Stimulated activated CD4-positive, alpha-beta T cell treated with anti-CD3 and anti-CD28 coated beads, Interleukin-15, amount 100 ng/mL, for 24 hours (primary cell): ENCODE measurements around the gene SPATA12.
"Not testable (repeated sequence)": the region's sequence is repeated elsewhere in the genome, so short reads cannot be mapped to it uniquely, and the experiment has no call there.

Experiments
- DNase-seq: peaks from one replicate; pipeline ENCODE4 v3.0.0-alpha.2; 2020

The SPATA12 gene

DNA sequence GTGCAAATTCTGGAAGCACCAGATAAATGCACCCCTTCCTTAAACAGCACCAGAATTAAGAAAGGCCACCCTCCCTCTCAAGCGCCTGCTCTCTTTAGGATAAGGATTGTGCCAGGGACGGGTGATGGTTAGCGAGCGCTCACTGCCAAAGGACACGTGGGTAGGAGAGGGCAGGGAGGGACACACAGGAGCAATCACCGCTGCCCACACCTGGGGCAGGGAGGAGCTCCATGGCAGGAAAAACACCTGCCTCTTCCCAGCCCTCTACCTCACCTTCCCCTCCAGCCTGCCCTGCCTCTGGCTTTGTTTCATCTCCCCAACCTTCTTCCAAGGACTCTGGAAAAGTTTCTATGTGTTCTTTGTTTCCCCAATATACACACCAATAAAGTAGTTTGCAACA lies 7.3 kb upstream of the SPATA12 start:
- DNase-seq: no peak

DNA sequence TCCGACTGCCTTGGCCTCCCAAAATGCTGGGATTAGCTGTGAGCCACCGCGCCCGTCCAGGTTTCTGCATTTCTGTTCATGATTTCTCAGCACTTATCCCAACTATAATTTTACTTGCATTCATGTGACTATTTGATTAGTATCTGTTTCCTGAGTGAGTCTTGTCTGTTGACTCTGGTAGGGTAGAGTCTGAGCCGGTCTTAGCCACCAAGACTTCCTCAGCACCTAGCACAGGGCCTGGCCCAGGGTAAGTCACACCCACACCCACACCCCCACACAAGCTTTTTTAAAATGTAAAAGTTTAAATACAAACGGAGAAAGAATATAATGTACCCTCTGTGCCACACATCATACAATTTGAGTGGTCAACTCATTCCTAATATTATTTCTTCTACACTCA lies 3.1 kb upstream of the SPATA12 start:
- DNase-seq: no peak

DNA sequence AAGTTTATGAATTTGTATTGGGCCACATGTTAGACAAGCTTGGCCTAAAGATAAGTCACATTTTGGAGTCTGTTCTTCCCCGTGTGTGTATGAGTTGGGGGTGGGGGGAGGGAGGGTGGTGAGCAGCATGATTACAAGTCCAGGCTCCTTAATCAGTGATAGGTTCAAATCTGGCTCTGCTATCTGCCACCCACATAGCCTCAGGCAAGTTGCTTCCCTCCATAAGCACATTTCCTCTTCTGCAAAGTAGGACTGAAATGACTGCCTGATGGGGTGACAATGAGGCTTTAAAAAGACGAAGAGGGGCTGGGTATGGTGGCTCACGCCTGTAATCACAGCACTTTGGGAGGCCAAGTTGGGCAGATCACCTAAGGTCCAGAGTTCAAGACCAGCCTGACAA lies 1.1 kb upstream of the SPATA12 start:
- DNase-seq: no peak

DNA sequence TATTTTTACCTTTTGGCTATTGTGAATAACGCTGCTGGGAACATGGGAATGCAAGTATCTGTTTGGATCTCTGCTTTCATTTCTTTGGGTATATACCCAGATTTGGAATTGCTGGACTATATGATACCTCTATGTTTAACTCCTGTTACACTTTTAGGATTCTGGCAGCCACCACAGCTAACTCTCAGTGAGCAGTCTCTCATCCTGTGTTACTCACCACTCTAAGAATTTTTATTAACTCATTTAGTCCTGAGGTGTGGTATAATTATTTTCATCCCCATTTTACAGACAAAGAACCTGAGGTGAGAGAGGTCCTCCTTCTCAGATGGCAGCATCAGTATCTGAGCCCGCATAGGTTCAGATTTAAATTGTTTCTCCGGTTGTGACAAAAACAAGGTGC lies 1.1 kb downstream of the SPATA12 start:
- no peak for DNase-seq

DNA sequence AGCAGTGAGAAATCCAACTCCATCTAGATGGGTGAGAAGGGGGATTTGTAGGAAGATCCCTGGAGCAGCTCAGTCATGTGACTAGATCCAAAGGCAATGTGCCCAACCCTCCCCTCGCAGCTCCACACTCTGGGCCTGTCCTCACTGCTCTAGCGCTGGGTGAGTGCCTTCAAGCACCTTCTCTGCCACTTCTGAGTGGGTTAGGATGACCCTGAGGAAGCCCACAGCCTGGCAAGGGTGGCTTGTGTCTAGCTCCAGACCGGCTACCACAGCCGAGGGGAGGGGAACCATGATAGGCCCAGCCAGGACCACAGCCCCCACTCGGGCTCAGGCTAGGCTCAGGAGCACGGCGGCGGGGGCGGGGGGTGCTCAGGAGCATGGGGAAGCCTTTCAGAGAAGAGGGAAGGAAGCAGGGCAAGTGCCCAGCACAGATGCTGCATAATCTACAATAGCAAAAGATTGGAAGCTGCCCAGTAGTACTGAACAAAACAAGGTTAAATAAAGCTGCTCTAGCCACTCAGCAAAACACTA lies 1.7 kb downstream of the SPATA12 start:
- no peak for DNase-seq

DNA sequence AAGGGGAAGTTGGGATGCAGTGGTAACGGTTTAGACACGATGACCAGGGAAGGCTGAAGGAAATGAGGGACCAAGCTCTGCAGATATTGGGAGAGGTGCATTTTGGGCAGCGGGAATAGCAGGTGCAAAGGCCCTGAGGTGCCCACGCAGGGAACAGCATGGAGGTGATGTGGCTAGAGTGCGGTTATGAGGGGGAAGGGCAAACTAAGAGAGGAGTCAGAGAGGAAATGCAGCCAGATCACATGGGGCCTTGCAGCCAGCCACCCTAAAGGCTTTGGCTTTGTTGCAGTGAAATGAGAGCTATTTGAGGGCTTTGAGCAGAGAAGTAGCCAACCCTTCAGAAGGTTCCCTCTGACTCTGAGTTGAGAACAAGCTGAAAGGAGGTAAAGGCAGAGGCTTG lies 2.6 kb downstream of the SPATA12 start:
- DNase-seq: no peak

DNA sequence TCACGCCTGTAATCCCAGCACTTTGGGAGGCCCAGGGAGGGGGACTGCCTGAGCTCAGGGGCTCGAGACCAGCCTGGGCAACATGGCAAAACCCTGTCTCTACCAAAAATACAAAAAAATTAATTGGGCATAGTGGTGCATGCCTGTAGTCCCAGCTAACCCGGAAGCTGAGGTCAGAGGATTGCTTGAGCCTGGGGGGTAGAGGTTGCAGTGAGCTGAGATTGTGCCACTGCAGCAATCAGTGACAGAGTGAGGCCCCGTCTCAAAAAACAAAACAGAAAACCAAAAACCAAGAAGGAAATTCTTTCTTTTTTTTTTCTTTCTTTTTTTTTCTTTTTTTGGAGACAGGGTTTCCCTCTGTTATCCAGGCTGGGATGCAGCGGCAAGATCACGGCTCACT lies 3.5 kb downstream of the SPATA12 start:
- no peak for DNase-seq

DNA sequence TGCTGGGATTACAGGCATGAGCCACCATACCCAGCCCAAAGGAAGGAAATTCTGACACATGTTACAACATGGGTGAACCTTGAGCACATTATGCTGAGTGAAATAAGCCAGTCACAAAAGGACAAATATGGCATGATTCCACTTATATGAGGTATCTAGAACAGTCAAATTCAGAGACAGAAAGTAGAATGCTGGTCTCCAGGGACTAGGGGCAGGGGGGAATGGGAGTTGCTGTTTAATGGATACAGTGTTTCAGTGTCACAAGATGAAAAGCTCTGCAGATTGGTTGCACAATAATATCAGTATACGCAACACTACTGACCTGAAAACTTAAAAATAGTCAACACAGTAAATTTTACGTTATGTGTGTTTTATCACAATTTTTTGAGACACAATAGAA lies 4.1 kb downstream of the SPATA12 start:
- DNase-seq: no peak

DNA sequence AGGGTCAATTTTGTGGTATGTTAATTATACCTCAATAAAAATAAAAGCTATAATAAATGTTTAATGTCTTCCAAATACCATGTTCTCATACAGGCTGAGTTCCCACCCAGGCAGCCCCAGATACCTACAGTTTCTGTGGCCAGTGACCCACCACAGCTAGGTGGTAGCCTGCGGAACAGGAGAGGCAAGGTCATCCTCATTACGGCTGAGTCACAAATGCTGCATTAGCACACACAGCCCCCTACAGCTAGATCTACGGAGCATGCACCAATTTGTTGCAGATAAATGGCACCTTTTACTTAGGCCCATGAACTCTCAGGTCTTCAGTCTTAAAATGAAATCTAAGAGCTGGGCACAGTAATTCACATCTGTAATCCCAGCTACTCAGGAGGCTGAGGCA lies 5.1 kb downstream of the SPATA12 start:
- no peak for DNase-seq

DNA sequence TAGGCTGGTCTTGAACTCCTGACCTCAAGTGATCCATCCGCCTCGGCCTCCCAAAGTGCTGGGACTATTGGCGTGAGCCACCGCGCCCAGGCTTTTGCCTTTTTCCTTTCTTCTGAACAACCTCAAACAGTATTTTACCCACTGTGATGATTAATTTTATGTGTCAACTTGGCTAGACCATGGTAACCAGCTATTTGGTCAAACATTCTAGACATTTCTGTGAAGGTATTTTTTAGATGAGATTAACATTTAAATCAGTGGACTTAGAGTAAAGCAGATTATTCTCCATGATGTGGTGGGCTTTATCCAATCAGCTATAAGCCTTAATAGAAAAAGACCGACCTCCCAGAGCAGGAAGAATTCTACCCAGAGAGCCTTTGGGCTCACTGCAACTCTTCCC lies 6.0 kb downstream of the SPATA12 start:
- no peak for DNase-seq

DNA sequence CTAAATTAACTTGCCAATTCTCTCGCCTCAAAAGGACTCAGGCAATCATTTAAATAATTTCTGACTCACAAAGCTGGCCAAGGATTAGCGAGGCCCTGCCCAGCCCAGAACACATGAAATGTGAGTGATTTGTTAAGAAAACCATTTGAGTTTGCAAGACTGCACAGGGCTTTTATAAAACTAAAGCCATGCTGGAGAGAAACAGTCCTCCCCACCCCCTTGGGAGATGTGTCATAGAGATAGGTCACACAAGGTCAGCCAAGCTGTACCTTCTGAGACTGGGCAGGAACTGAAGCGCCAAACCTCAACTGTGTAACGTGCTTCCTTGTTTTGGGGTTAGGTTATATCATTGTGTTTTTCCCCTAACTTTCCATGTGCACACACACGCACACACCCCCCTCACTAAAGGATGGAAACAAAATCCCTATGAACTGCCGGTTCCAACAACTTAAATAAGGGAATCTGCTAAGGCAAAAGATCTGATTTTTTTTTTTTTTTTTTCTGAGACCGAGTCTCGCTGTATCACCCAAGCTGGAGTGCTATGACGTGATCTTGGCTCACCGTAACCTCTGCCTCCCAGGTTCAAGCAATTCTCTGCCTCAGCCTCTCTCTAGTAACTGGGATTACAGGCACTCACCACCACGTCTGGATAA lies 8.1 kb downstream of the SPATA12 start:
- DNase-seq: no peak

DNA sequence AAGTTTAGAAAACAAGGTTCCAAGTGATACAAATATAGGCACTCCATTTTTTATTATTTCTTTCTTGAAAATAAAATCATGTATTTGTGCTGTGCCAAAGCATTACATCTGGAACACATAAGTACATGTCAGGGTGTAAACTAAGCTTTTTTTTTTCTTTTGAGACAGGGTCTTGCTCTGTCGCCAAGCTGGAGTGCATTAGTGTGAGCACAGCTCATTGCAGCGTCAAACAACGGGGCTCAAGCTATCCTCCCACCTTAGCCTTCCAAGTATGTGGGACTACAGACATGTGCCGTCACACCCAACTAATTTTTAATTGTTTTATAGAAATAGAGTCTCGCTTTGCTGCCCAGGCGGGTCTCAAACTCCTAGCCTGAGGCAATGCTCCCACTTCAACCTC lies 9.0 kb downstream of the SPATA12 start:
- no peak for DNase-seq

DNA sequence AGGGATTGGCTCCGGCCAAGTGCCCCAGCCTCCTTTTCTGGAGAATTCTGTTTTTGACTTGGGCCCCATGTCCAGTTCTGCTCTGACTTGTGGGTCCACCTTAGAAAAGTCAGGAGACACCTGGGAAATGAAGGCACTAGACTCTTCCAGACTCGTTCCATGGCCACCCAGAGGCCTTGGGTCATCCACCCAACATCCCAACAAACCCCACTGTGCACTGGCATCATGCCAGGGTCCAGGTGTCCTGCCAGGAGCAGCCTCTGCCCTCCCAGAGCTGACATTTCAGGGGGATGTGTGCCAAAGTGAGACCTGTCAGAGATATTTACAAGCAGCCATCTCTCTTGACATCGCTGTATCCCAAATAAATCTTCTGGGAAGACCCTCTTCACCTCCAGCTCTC lies 13.2 kb downstream of the SPATA12 start:
- no peak for DNase-seq

DNA sequence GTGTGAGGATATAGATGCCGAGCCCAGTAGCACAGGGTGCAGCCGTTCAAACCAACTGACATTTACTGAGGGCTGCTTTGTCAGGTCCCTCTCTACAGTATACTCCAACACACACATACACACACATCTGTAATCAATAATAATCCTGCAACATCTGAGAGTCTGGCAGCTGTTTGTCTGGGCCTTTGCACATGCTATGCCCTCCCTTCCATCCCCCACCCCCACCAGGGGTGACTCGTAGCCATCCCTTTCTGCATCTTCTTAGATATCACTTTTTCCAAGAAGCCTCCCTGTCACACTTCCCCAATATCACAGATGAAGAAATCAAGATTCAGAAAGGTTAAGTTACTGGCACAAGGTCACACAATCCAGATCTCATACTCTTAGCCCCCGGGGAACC lies 13.7 kb downstream of the SPATA12 start:
- no peak for DNase-seq

DNA sequence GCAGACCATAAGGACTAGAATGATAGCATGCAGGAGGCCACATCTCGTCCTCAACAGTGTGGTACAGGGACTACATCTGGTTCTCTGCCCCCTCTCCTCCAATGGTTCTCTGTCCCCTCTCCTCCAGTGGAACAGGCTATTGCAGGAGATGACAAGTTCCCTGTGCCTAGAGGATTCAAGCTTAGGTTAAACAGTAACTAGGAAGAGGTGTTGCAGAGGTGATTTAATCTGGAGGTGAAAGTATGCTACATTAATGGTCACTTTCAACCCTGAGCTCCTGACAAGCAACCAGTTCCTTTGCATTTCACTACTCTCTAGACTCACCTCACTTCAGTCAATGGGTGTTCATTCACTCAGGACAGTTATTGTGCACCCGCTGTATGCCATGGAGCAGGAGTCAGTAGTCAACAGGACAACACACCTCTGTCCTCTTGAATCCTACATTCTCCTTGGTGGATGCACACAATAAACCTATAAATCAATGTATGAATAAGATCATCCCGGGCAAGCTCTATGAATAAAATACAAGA lies 16.0 kb downstream of the SPATA12 start:
- DNase-seq: no peak

DNA sequence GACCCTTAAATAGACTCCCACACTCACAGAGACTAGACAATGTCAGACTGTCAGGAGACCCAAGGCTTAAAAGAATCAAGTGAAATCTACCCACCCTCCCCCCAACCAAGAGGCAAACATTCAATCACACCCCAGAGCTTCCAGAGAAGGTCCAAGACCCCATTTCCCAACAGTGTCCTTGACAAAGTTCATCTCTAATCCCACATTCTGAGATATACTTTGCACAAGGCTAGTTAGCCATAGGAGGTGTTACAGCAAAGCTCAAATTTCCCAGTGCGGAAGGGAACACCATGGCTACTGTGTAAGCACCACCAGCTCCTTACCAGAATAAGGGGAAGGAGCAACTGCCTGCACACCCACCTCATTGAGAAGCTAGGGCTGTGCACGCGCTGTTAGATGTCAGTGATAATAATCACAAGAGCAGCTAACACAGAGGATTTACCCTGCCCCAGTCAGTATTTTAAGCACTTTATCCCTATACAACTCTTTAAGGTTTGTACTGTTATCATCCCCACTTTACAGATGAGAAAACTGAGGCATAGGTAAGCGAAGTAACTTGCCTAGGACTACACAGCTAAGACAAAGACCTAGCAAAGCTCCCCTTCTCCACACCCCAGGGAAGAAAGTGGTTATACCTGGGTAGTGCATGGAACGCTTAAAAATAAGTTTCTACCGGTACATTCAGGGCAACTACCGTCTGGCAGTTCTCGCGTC lies 17.3 kb downstream of the SPATA12 start:
- no peak for DNase-seq

DNA sequence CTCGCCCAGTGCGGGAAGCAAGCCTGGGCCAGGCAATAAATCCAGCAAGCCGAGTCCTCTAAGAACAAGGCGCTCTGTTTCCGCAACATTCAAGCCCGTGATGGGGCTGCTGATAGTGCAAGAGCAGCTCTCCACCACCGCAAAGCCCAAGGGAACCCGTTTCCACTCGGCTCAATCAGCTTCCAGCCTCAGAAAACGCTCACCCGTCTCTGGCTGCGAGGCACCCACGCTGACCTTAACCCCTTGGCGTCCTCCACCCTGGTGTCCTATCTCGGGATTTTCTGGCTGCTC lies 17.8 kb downstream of the SPATA12 start:
- DNase-seq: peak; percentile 36

DNA sequence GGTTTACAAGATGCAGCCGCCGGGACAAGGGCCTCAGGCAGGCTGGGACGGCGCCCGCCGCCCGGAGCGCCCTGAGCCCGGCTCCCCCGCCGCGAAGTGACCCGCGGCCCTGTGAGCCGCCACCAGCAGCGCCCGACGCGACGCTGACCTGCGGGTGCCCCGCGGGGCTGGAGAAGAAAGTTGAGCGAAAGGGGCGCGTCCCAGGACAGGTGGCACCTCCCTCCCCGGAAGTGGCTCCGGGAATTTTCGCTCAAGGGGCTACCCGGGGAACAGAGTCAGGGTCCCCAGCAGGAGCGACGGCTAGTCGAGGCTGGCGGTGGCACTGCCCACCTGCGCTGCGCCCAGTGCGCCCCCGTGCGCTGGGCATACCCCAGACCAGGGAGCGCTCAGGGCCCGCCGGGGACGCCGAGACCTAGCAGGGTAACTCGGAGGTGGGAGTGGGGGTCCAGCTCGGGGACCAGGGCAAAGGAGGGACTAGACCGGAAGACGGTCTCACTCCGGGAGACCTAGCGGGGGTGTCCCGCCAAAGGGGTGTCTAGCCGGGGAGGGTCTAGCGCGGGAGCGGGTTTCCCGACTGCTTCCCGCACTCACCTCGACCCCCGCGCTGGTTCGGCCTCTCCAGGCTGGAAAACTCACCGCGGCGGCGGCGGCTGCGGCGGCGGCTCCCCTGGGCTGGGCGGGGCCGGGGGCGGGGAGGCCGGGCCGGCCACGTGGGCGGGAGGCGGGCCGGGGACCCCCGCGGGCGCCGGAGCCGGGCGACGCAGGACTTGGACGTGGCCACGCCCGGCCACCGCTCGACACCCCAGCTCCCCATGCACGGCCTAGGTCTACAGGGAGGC lies 18.4 kb downstream of the SPATA12 start:
- peak; percentile 38 for DNase-seq

DNA sequence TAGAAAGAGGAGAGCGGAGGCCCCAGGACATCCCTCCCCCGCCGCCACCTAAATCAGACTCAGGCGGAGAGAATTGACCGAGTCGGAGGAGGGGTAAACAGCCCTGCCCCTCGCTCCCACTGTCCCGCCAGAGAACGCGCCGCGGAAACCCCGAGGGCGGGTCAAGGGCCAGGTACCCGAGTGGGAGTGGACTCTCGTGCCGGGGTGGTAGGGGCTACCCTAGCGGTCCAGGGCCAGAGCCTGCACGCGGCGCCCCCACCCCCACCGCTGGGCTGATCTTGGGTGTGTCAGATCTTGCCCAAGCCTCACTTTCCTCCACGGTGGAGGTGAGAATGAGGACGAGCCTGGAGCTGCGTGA lies 19.0 kb downstream of the SPATA12 start:
- DNase-seq: no peak

DNA sequence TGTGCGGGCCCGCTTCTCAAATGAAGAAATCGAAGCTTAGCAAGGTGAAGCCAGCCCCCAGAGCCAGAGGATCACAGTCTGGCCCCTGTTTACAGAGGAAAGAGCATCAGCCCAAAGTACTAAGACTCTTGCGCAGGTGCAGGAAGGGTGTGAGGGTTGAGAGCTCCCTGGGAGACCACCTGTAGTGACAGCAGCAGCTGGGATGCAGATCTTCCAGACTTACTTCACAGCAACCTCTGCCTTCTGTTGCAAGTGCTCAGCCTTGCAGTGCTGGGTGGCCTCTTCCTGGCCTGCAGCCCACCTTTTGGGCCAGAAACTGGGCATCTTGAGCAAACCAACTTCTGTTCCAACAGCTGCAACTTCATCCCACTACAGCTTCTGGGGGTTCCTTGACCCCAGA lies 19.7 kb downstream of the SPATA12 start:
- no peak for DNase-seq

DNA sequence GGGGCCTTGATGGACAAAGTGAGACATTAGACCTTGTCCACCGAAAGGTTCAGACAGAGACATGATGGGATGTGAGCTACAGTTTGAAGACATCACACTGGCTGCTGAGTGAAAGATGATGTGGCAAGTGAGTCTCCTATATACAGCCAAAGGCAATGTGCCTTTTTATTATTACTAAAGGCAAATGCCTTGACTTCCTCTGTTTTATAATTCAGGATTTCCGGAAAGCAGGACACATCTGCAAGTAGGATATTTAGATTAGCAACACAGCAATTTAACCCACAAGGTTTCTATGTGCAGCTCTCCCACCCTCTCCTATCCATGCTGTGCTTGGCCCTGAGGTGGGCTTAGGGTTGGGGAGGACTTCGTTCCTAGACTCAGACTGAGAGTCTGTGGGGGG lies 20.7 kb downstream of the SPATA12 start:
- DNase-seq: no peak

DNA sequence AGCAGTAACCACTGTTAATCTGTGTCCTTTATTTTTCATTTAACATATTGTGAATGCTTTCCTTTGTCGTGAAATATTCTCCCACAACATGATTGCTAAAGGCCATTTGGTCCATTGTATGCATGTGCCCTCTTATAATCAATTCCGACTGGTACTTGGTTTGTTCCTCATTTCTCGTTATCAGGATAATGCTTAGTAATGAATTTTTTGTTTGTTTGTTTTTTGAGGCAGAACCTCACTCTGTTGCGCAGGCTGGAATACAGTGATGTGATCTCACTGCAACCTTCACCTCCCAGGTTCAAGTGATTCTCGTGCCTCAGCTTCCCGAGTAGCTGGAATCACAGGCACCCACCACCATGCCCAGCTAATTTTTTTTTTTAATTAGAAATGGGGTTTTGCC lies 22.0 kb downstream of the SPATA12 start:
- no peak for DNase-seq

DNA sequence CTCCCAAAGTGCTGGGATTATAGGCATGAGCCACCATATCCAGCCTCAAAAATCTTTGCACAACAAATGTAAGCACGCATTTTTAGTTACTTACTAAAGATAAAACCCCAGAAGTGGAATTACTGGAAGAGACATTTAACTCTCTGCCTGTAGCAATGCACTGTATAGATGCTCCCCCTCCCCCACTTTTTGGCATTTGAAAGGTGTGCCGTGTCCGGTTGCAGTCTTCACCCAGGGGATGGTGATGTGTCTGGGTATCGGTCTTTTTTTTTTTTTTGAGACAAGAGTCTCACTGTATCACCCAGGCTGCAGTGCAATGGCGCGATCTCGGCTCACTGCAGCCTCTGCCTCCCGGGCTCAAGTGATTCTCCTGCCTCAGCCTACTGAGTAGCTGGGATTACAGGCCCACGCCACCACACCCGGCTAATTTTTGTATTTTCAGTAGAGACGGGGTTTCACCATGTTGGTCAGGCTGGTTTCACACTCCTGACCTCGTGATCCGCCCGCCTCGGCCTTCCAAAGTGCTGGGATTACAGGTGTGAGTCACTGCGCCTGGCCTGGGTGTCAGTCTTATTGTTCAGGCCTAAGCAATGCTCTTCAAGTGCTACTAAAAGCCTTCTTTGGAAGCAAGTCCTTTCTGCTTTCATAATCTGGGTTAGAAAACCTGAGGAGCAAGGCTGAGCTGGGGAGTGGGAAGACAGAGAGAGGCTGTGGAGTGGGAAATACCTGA lies 23.0 kb downstream of the SPATA12 start:
- not testable (repeated sequence) for DNase-seq
